Activated naive CD8-positive, alpha-beta T cell treated with anti-CD3 and anti-CD28 coated beads, Interleukin-2, amount 50 U/mL, for 24 hours (primary cell): ENCODE results near the gene PEDS1.

ENCODE experiments used
- ATAC-seq: fragments of 150-1000 bp; cut with Tn5 transposase; one replicate; pipeline ENCODE4 v1.10.0; 2021
- DNase-seq: peaks from one replicate; pipeline ENCODE4 v3.0.0; 2021
- H3K27ac Mint-ChIP-seq: one replicate; pipeline ENCODE4 v1.8.0; 2021; ENCODE audit warnings: mild to moderate bottlenecking, mixed read lengths
- H3K27me3 Mint-ChIP-seq: one replicate; pipeline ENCODE4 v1.8.0; 2021; ENCODE audit warnings: mixed read lengths
- H3K36me3 Mint-ChIP-seq: one replicate; pipeline ENCODE4 v1.8.0; 2021; ENCODE audit warnings: low read depth, mixed read lengths
- H3K4me1 Mint-ChIP-seq: one replicate; pipeline ENCODE4 v1.8.0; 2021; ENCODE audit warnings: mixed read lengths
- H3K4me3 Mint-ChIP-seq: one replicate; pipeline ENCODE4 v1.8.0; 2021; ENCODE audit warnings: mild to moderate bottlenecking, moderate library complexity, mixed read lengths
- H3K9me3 Mint-ChIP-seq: one replicate; pipeline ENCODE4 v1.8.0; 2021; ENCODE audit warnings: mixed read lengths

Gene PEDS1

DNA sequence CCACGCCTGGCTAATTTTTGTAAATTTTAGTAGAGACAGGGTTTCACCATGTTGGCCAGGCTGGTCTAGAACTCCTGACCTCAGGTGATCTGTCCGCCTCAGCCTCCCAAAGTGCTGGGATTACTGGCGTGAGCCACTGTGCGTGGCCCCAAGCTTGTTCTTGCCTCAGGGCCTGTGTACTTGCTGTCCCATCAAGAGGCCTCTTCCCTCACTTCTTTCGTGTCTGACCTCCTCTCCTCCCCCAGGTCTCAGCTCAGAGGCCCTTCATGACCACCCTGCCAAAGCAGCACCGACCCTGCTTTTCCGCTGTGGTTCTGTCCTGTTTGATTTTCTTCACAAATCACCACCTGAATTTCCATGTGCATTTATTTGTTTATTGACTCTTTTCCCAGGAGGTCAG lies 30.1 kb downstream of the PEDS1 start:
- H3K36me3 Mint-ChIP-seq = peaks cover 16% of the 10 kb centered on the region

DNA sequence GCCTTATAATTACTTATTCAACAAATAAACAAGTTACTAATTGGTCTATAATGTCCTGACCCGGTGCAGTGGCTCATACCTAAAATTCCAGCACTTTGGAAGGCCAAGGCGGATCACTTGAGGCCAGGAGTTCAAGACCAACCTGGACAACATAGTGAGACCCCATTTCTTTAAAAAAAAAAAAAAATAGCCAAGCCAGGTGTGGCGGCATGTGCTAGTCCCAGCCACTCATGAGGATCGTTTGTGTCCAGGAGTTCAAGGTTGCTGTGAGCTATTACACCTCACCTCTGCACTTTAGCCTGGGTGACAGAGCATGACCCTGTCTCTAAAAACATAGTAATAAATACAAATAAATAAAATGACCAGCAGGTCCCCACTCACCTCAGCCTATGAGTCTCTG lies 30.8 kb downstream of the PEDS1 start:
- Mint-ChIP-seq H3K27ac (no peak overlapping the region), H3K4me1 (peaks cover 2% of the 10 kb centered on the region), H3K9me3 (no peaks in the 10 kb centered on the region), H3K27me3 (no peaks in the 10 kb centered on the region), H3K4me3 (no peak overlapping the region), H3K36me3 (peaks cover 15% of the 10 kb centered on the region)
- ATAC-seq (no peak), DNase-seq (no peak)

More for the DNA sequence above, 30.1 kb downstream of the PEDS1 start:
- no peaks in the 10 kb centered on the region for H3K27me3 Mint-ChIP-seq
- H3K27ac Mint-ChIP-seq = no peak overlapping the region
- DNase-seq (no peak), ATAC-seq (no peak)
- peaks cover 2% of the 10 kb centered on the region for H3K4me1 Mint-ChIP-seq
- H3K4me3 Mint-ChIP-seq = no peak overlapping the region
- no peaks in the 10 kb centered on the region for H3K9me3 Mint-ChIP-seq

DNA sequence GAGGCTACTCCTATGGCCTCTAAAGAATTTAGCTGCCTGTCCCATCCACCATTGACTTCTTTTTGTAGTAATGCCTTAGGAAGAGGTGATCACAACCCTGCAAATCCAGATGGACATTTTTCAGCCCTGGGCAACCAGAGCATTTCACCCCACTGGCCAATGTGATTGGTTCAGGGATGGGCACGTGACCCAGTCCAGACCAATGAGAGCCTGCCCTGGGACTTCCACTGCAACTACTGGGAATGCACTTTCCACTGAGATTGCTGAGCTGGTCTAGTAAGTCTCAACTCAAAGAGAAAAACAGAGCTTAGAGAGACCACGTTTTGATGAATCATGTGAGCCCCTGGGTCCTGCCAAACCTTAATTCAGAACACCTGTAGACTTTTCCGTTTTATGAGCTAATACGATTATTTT lies 31.7 kb downstream of the PEDS1 start:
- no peak for ATAC-seq
- no peaks in the 10 kb centered on the region for H3K27me3 Mint-ChIP-seq
- H3K36me3 Mint-ChIP-seq = peaks cover 8% of the 10 kb centered on the region
- no peak overlapping the region for H3K4me3 Mint-ChIP-seq
- H3K27ac Mint-ChIP-seq = no peak overlapping the region
- no peak for DNase-seq
- peaks cover 2% of the 10 kb centered on the region for H3K4me1 Mint-ChIP-seq
- H3K9me3 Mint-ChIP-seq = no peaks in the 10 kb centered on the region

DNA sequence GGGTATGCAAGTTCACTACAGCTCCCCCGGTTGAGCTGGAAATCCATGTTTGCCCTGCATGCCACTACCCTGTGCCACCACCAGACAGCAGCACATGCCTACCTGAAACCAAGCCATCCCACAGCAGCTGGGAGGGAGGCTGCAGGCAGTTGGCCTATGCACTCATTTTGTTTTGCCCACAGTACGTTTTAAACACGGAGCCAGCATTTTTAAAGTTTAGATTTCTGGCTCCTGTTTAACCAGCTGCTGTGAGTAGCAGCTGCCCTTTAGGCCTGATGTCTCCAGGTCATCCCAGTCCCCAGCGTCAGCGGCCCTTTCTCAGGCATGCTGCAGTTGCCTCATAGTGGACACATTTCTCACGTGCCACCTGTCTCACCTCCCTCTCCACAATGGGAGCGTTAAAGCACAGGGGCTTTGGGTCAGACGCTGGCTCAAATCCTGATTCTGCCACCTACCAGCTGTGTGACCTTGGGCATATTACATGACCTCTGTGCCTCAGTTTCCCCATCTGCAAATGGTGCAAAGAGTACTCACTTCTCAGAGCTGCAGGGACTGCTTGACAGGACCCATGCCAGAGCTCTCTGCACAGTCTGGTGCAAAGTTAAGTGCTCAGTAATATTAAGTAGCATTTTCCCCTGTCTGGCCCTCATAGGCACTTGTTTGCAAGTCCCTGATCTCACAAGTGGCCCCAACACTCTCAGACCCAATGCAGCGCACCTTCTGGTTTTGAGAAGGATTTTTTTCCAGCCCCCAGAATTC lies 32.4 kb downstream of the PEDS1 start:
- Mint-ChIP-seq H3K9me3 (no peaks in the 10 kb centered on the region), H3K36me3 (peaks cover 8% of the 10 kb centered on the region), H3K4me3 (no peak overlapping the region), H3K27ac (no peak overlapping the region), H3K27me3 (no peaks in the 10 kb centered on the region), H3K4me1 (peaks cover 5% of the 10 kb centered on the region)
- ATAC-seq (peak; percentile 73), DNase-seq (peak; percentile 52)

GRCh38 chr20:50118203-50118602 lies 35.3 kb downstream of the PEDS1 start:
- no peaks in the 10 kb centered on the region for H3K9me3 Mint-ChIP-seq

DNA sequence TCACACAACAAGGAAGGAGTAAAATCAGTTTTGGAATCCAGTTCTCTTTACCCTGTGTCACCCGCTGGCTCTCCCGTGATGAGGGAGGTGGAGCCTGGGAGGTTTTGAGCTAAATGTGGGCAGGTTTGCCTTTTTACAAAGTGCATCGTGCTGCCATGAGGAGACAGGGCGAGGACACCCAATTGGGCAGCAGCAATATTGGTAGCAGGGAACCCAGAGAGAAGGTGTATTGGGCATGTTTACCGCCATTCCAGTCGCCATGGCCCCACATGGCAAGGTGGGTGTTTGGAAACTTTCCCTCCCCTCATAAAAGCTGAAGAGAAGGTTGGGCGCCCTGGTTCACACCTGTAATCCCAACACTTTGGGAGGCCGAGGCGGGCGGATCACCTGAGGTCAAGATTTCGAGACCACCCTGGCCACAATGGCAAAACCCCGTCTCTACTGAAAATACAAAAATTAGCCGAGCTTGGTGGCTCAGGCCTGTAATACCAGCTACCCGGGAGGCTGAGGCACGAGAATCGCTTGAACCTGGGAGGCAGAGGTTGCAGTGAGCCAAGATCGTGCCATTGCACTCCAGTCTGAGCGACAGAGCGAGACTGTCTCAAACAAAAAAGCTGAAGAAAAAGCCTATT lies 37.0 kb downstream of the PEDS1 start:
- Mint-ChIP-seq H3K4me3 (peak overlapping the region; percentile 100), H3K9me3 (no peaks in the 10 kb centered on the region), H3K27ac (peak overlapping the region; percentile 93), H3K27me3 (no peaks in the 10 kb centered on the region), H3K4me1 (peaks cover 44% of the 10 kb centered on the region), H3K36me3 (peaks cover 7% of the 10 kb centered on the region)
- DNase-seq (no peak), ATAC-seq (no peak)

More at GRCh38 chr20:50118203-50118602, 35.3 kb downstream of the PEDS1 start:
- H3K4me1 Mint-ChIP-seq = peaks cover 32% of the 10 kb centered on the region
- H3K4me3 Mint-ChIP-seq = no peak overlapping the region
- H3K36me3 Mint-ChIP-seq = peaks cover 6% of the 10 kb centered on the region
- H3K27ac Mint-ChIP-seq = no peak overlapping the region
- ATAC-seq = no peak
- H3K27me3 Mint-ChIP-seq = no peaks in the 10 kb centered on the region
- DNase-seq = no peak

GRCh38 chr20:50115591-50116367 lies 37.7 kb downstream of the PEDS1 start:
- peak overlapping the region; percentile 100 for H3K4me3 Mint-ChIP-seq
- no peaks in the 10 kb centered on the region for H3K9me3 Mint-ChIP-seq
- no peaks in the 10 kb centered on the region for H3K27me3 Mint-ChIP-seq
- peaks cover 11% of the 10 kb centered on the region for H3K36me3 Mint-ChIP-seq
- DNase-seq (peak; percentile 91), ATAC-seq (peak; percentile 87)
- H3K27ac Mint-ChIP-seq = peak overlapping the region; percentile 93
- H3K4me1 Mint-ChIP-seq = peaks cover 49% of the 10 kb centered on the region

GRCh38 chr20:50115041-50115512 lies 38.4 kb downstream of the PEDS1 start:
- Mint-ChIP-seq H3K27me3 (no peaks in the 10 kb centered on the region), H3K27ac (peak overlapping the region; percentile 93), H3K4me1 (peaks cover 56% of the 10 kb centered on the region), H3K36me3 (peaks cover 16% of the 10 kb centered on the region), H3K4me3 (peak overlapping the region; percentile 100), H3K9me3 (no peaks in the 10 kb centered on the region)
- DNase-seq (no peak), ATAC-seq (no peak)

- DNase-seq (no peak), ATAC-seq (no peak)
- H3K27ac Mint-ChIP-seq = peak overlapping the region; percentile 94
- peak overlapping the region; percentile 100 for H3K4me3 Mint-ChIP-seq
- no peaks in the 10 kb centered on the region for H3K27me3 Mint-ChIP-seq
- H3K36me3 Mint-ChIP-seq = peaks cover 31% of the 10 kb centered on the region
- H3K9me3 Mint-ChIP-seq = no peaks in the 10 kb centered on the region
- H3K4me1 Mint-ChIP-seq = peaks cover 71% of the 10 kb centered on the region
Observed at GRCh38 chr20:50113420-50114224, 39.9 kb downstream of the PEDS1 start.

DNA sequence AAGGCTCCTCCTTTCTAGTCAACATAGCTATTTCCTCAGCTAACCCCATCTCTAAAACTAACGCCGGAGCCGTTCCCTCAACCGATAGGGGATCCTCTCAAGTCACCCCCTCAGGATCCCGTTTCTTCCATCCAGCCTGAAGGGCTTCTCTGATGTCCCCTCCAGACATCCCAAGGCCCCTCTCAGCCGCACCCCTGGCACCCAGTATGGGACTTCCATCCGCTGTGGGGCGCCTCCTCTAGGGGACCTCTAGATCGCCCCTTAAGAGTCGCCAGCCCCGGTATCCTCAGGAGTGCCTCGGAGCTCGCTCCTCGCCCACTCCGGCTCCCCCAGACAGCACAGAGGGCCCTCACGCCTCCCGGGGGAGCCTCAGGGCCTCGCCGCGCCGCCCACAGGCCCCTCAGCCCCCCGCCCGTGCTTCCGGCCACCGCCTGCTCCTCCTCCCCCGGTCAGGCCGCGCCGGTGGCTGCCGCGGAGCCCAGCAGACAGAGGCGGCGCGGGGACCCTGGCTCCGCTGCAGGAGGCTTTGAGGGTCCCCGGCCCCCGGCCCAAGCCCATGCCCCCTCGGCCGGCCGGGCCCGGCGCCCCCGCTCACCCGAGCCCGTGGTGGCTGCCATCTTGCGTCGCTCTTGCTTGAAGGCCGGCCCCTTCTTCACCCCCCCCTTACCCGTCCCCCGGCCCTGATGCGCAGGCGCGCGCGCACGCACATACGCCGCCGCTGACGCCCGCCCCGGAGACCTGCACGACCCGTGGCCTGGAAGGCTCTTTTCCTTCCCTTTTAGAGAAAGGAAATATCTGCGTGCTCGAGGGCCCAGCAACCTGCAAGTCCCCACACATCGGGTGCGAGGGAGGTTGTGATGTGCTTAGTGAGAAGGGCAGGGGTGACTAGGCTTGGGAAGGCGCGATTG lies 40.8 kb downstream of the PEDS1 start, which contains the start of gene UBE2V1:
Gene UBE2V1, minus strand, starts transcription at position 639 of the 908 bp plus-strand sequence. Its CDS starts 22 bp downstream, at position 617.
- peak; percentile 63 for ATAC-seq
- Mint-ChIP-seq H3K27ac (peak within 1 kb of the TSS; percentile 94), H3K9me3 (no peaks in the 10 kb centered on the region), H3K27me3 (no peaks in the 10 kb centered on the region), H3K4me1 (peaks cover 79% of the 10 kb centered on the region), H3K36me3 (peaks cover 38% of the 10 kb centered on the region), H3K4me3 (peak within 1 kb of the TSS; percentile 100)
- DNase-seq = peak; percentile 92

DNA sequence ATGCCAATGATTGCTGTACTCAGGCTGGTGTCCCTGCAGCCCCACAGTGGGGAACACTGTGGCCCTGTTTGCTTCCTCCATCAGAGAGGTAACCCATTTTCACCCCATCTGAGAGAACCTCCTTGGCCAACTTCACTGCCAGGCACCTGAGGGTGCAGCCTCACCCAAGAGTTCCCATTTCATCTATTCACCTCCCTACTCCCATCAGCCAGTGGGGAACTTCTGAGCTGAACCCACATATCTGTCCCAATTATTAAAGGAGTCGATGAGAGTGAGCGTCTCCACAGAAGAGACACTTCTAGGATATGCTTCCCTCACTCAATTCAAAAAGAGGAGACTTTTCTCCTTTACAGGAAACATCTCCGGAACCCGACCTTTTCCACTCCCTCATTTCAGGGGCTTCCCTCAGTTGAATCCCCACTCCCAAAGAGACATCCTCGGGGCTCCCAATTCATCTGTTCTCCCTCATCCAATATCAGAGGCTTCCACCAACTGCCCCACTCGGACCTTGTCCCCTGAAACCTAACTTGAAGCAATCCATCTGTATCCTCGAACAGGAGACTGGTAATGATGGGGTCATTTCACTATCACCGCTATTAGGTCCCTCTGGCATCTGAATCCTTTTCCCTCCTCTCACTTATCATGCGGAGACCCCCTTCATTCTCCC lies 41.6 kb downstream of the PEDS1 start:
- ATAC-seq (no peak), DNase-seq (no peak)
- peak overlapping the region; percentile 94 for H3K27ac Mint-ChIP-seq
- H3K4me3 Mint-ChIP-seq = peak overlapping the region; percentile 100
- H3K9me3 Mint-ChIP-seq = no peaks in the 10 kb centered on the region
- H3K27me3 Mint-ChIP-seq = no peaks in the 10 kb centered on the region
- H3K36me3 Mint-ChIP-seq = peaks cover 42% of the 10 kb centered on the region
- peaks cover 87% of the 10 kb centered on the region for H3K4me1 Mint-ChIP-seq

DNA sequence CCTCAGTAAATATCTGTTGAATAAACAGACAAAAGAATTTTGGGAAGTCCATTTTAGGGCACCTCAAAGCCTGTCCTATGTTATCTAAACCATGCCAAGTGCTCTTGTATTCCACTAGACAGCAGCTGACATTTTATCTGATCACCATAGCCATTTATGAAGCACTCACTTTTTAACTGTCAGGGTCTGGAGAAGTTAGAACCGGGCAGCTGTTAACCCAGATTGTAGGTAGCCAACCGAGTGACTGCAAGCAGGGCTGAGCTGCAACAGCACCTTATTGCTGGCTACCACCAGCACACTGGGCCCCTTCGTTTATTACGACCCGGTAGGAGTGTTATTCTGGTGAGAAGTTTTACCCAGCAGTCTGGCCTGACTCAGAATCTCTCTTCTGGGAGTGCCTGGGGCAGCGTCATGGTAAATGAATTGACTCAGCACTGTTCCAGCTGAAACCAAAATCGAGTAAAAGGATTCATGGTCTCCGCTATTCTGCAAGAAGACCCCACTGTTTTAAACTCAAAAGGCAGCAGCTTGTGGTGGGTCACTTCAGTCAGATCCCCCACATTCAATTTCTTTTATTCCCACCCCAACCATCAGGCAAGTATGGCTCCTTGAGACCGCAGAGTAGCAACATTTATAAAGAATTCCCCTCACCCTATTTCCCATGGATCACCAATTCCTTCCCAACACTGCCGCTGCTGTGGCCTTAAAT lies 42.2 kb downstream of the PEDS1 start:
- peak; percentile 31 for ATAC-seq
- peaks cover 89% of the 10 kb centered on the region for H3K4me1 Mint-ChIP-seq

More for the DNA sequence above, 42.2 kb downstream of the PEDS1 start:
- Mint-ChIP-seq H3K4me3 (peak overlapping the region; percentile 100), H3K27ac (peak overlapping the region; percentile 94), H3K36me3 (peaks cover 46% of the 10 kb centered on the region), H3K27me3 (no peaks in the 10 kb centered on the region), H3K9me3 (no peaks in the 10 kb centered on the region)
- DNase-seq = peak; percentile 52
